Psoas muscle (tissue), 8 donors: ENCODE data around the gene ZNF442. TPM values are rescaled to one million over a fixed set of nuclear protein-coding genes. Genes with fewer than 3 reads are reported as not detected.

Experiments
- ATAC-seq, 4 donors: fragments of 200-7000 bp; cut with Tn5 transposase; one replicate each; pipeline ENCODE4 v1.9.1; 2020; ENCODE audit warnings: moderate library complexity in 3 of 4, mild to moderate bottlenecking in 2 of 4
- DNase-seq, 2 donors: peaks; one replicate each; pipeline ENCODE4 v3.0.0-alpha.2; 2020
- H3K27ac ChIP-seq: fragments of 200-600 bp; one replicate; pipeline ENCODE4 v1.8.0; 2022
- H3K27me3 ChIP-seq, 3 donors: fragments of 200-600 bp in 1 of 3; one replicate each; pipeline versions ENCODE4 v1.6.1 to v1.8.0; 2013 to 2022; ENCODE audit warnings: low read length in 2 of 3, mild to moderate bottlenecking in 2 of 3, moderate library complexity in 1 of 3; ENCODE audit not compliant: insufficient read depth in 3 of 3
- H3K36me3 ChIP-seq, 2 donors: fragments of 200-600 bp in 1 of 2; one replicate each; pipeline versions ENCODE4 v1.6.1 to v1.8.0; 2013 to 2022; ENCODE audit warnings: low read depth in 1 of 2, mild to moderate bottlenecking in 1 of 2, moderate library complexity in 1 of 2; ENCODE audit not compliant: insufficient read depth in 1 of 2
- H3K4me1 ChIP-seq: fragments of 200-600 bp; one replicate; pipeline ENCODE4 v1.8.0; 2022
- H3K4me3 ChIP-seq: fragments of 200-600 bp; one replicate; pipeline ENCODE4 v1.8.0; 2022; ENCODE audit warnings: mild to moderate bottlenecking
- H3K9me3 ChIP-seq: fragments of 200-600 bp; one replicate; pipeline ENCODE4 v1.8.0; 2022
- CTCF ChIP-seq: fragments of 200-600 bp; IDR thresholded peaks from one replicate; pipeline ENCODE4 v1.8.0; 2022; ENCODE audit warnings: antibody characterized with exemption
- WGBS, 3 donors: extraction: QIAGEN DNeasy Blood & Tissue Kit; methylation state at CpG; one replicate each; pipeline versions ENCODE4 v1.1.6 to v1.1.7; 2013; 5-methylcytosine and 5-hydroxymethylcytosine counted together
- intact Hi-C, 2 donors: fragments of 100-400 bp; cut with DNase I; formaldehyde crosslinking; loops; one replicate each; pipeline versions ENCODE4 v1.11.0 to v1.14.2; 2022
- polyA plus RNA-seq, 3 donors: library from polyadenylated mRNA; stranded (reverse); fragments of 200-250 nt; gene quantifications; one replicate each; pipeline ENCODE4 v1.2.3, GENCODE V29; 2013
- total RNA-seq, 4 donors: library from RNA; stranded (reverse); fragmentation: NEBNext Ultra II Directional in 2 of 4; extraction: Animal tissue kit (Norgen Biotek cat#: 25700) in 2 of 4; gene quantifications; one replicate each; pipeline versions ENCODE4 v1.2.1 to v1.2.4, GENCODE V29; 2021 to 2023
- donor health status: healthy with polysubstance abuse.
- donor health status: DM: no; HTN: no; CAD: no; lungs with moderate emphysema.
- donor health status: Bipolar disorder and iron deficiency.
- donor health status: healthy.
- donor health status: DM: yes; HTN: yes; CAD: no.
- donor health status: DM: no; HTN: no; CAD: no.
- donor health status: DM: no; HTN: no; CAD: no.
- donor health status: DM: yes; HTN: yes; CAD: no.

ZNF442 gene
- total and polyA plus RNA-seq, 7 donors, result 0.13 to 2.2 (median 0.66) TPM

GRCh38 chr19:12353375-12353774, 12.1 kb downstream of the ZNF442 start:
- no peaks in the 10 kb centered on the region for H3K27me3 ChIP-seq

GRCh38 chr19:12350890-12351197, 14.6 kb downstream of the ZNF442 start:
- 95 to 96% (median 96%) methylated on average over 5 of the region's 5 CpGs for WGBS, 3 donors
- H3K36me3 ChIP-seq, result peaks cover 17 to 30% of the 10 kb centered on the region in 2 donors
- intact Hi-C loops, result no loop called here
- ATAC-seq (no peak), DNase-seq (no peak)
- no peaks in the 10 kb centered on the region for H3K27me3 ChIP-seq
- H3K4me3 ChIP-seq, result no peak overlapping the region
- H3K27ac ChIP-seq, result no peak overlapping the region
- peaks cover 64% of the 10 kb centered on the region for H3K9me3 ChIP-seq
- no peak for TF ChIP-seq CTCF
- H3K4me1 ChIP-seq, result no peaks in the 10 kb centered on the region

More at GRCh38 chr19:12353375-12353774, 12.1 kb downstream of the ZNF442 start:
- no peak for DNase-seq
- intact Hi-C loops, result no loop called here
- ATAC-seq, result no peak
- TF ChIP-seq CTCF, result no peak
- Histone ChIP-seq H3K27ac (no peak overlapping the region), H3K36me3 (peaks cover 17 to 30% of the 10 kb centered on the region in 2 donors), H3K4me3 (no peak overlapping the region), H3K9me3 (peaks cover 53% of the 10 kb centered on the region), H3K4me1 (no peaks in the 10 kb centered on the region)
- 90 to 91% (median 91%) methylated on average over 4 of the region's 4 CpGs for WGBS, 3 donors

GRCh38 chr19:12350185-12350889, 15.1 kb downstream of the ZNF442 start:
- no peak for TF ChIP-seq CTCF
- ATAC-seq (no peak), DNase-seq (no peak)
- 97 to 98% (median 98%) methylated on average over 8 of the region's 8 CpGs for WGBS, 3 donors
- Histone ChIP-seq H3K4me1 (no peaks in the 10 kb centered on the region), H3K27me3 (no peaks in the 10 kb centered on the region), H3K4me3 (no peak overlapping the region), H3K27ac (no peak overlapping the region), H3K9me3 (peaks cover 69% of the 10 kb centered on the region), H3K36me3 (peaks cover 17 to 30% of the 10 kb centered on the region in 2 donors)
- intact Hi-C loops, result no loop called here

GRCh38 chr19:12346896-12347295, 18.6 kb downstream of the ZNF442 start:
- Histone ChIP-seq H3K36me3 (peaks cover 17 to 27% of the 10 kb centered on the region in 2 donors), H3K9me3 (peaks cover 65% of the 10 kb centered on the region), H3K27ac (no peak overlapping the region), H3K4me1 (no peaks in the 10 kb centered on the region), H3K27me3 (no peaks in the 10 kb centered on the region), H3K4me3 (no peak overlapping the region)
- intact Hi-C loops, result no loop called here
- ATAC-seq (no peak), DNase-seq (no peak)
- 69 to 78% (median 73%) methylated on average over 2 of the region's 2 CpGs for WGBS, 3 donors
- TF ChIP-seq CTCF, result no peak

GRCh38 chr19:12345197-12345596, 20.3 kb downstream of the ZNF442 start:
- ATAC-seq, result no peak
- H3K4me1 ChIP-seq, result no peaks in the 10 kb centered on the region
- no peaks in the 10 kb centered on the region for H3K27me3 ChIP-seq
- intact Hi-C loops, result no loop called here
- peaks cover 3 to 10% of the 10 kb centered on the region in 2 donors for H3K36me3 ChIP-seq
- 89 to 96% (median 94%) methylated on average over 1 of the region's 1 CpG for WGBS, 3 donors
- H3K4me3 ChIP-seq, result no peak overlapping the region
- TF ChIP-seq CTCF, result no peak
- H3K27ac ChIP-seq, result no peak overlapping the region
- no peak for DNase-seq
- peaks cover 50% of the 10 kb centered on the region for H3K9me3 ChIP-seq
